ENCODE measurements around the gene NPHP3. TPM values are rescaled to one million over a fixed set of nuclear protein-coding genes. Genes with fewer than 3 reads are reported as not detected.

Gene NPHP3
- total RNA-seq, 1 experiment from 2014 or later: 10.8 TPM

GRCh38 chr3:132713977-132714727 lies 8.1 kb downstream of the NPHP3 start:
- Histone ChIP-seq H2BK20ac (ENCODE audit: low read depth, low read length, poor library complexity, severe bottlenecking) (no peak overlapping the region), H2BK120ac (ENCODE audit: low read depth, low read length, poor library complexity, severe bottlenecking) (no peak overlapping the region), H2BK15ac (ENCODE audit: low read depth, low read length) (no peak overlapping the region), H3K23ac (ENCODE audit: insufficient read length, low read depth, low read length) (no peak overlapping the region), H3K56ac (ENCODE audit: insufficient read length, low read depth, low read length) (no peak overlapping the region), H3K4ac (ENCODE audit: low read depth, low read length) (no peak overlapping the region), H3T11ph (ENCODE audit: low read length) (no peak overlapping the region), H2BK5ac (ENCODE audit: insufficient read length, low read length) (no peak overlapping the region), H3K4me2 (ENCODE audit: insufficient read depth, insufficient read length, low read length) (no peak overlapping the region), H4K8ac (replicated peaks; ENCODE audit: insufficient read length, low read depth, low read length) (no peak overlapping the region), H4K20me1 (ENCODE audit: control insufficient read depth, insufficient read depth, insufficient read length) (no peaks in the 10 kb centered on the region), H4K5ac (ENCODE audit: insufficient read length, low read depth, low read length) (no peak overlapping the region), H3K9me3 (ENCODE audit: control insufficient read depth, low read depth, low read length) (no peaks in the 10 kb centered on the region), H3K23me2 (ENCODE audit: insufficient read length, low read depth, low read length, poor library complexity, severe bottlenecking) (no peaks in the 10 kb centered on the region), H2BK12ac (ENCODE audit: insufficient read length, low read depth, low read length) (no peak overlapping the region), H2AFZ (ENCODE audit: low read length) (no peak overlapping the region), H3K79me1 (ENCODE audit: insufficient read depth, low read depth, low read length, poor library complexity, severe bottlenecking) (no peaks in the 10 kb centered on the region), H3K14ac (ENCODE audit: insufficient read depth, low read length) (no peak overlapping the region), H2AK5ac (ENCODE audit: insufficient read length, low read length) (no peak overlapping the region), H3K9ac (ENCODE audit: extremely low read depth, insufficient read length, low read length) (no peak overlapping the region), H4K91ac (ENCODE audit: insufficient read length, low read depth, low read length) (no peak overlapping the region), H3K27ac (ENCODE audit: insufficient read length, low read depth, low read length) (no peak overlapping the region), H3K27me3 (ENCODE audit: insufficient read depth, low read length) (no peaks in the 10 kb centered on the region), H3K4me1 (ENCODE audit: insufficient read depth, low read length) (no peaks in the 10 kb centered on the region), H3K18ac (ENCODE audit: insufficient read length, low read depth, low read length) (no peak overlapping the region), H3K79me2 (ENCODE audit: insufficient read depth, low read length) (no peaks in the 10 kb centered on the region)
- no CpG with 5 or more reads among the region's 5 CpGs for WGBS (ENCODE audit: extremely low coverage, insufficient read length, low lambda C conversion rate)
- Mint-ChIP-seq H3K4me3 (no peak overlapping the region), H3K27ac (peak overlapping the region in 1 of 3 experiments; percentile 93; a peak in 2 of 7 replicates), H3K27me3 (ENCODE audit: low read depth) (no peaks in the 10 kb centered on the region), H3K4me1 (no peaks in the 10 kb centered on the region), H3K36me3 (ENCODE audit: insufficient read depth in 1 of 3, low read depth in 3 of 3) (peaks cover 6 to 30% (median 25%) of the 10 kb centered on the region in 3 experiments), H3K9me3 (no peaks in the 10 kb centered on the region)
- DNase-seq: no peak
- TF ChIP-seq CTCF (conservative IDR thresholded peaks at IDR 0.05): no peak

Data from H9 (cell line).